H9 (cell line): ENCODE results near the gene STMN1. TPM values are rescaled to one million over a fixed set of nuclear protein-coding genes. Genes with fewer than 3 reads are reported as not detected.

ENCODE experiments used
- DNase-seq: peaks from one replicate; pipeline ENCODE4 v3.0.0-alpha.2; 2017
- H2AFZ ChIP-seq: one replicate; pipeline ENCODE4 v1.6.1; 2013; ENCODE audit warnings: mild to moderate bottlenecking, low read length, control low read depth, moderate library complexity
- H2AK5ac ChIP-seq: 2 replicates; pipeline ENCODE4 v1.6.1; 2013; ENCODE audit warnings: low read length, control low read depth, mixed read lengths; ENCODE audit not compliant: insufficient read length
- H2BK120ac ChIP-seq: one replicate; pipeline ENCODE4 v1.6.1; 2013; ENCODE audit warnings: low read depth, mild to moderate bottlenecking, low read length, control low read depth, inconsistent platforms; ENCODE audit not compliant: poor library complexity, severe bottlenecking
- H2BK12ac ChIP-seq: 2 replicates; pipeline ENCODE4 v1.6.1; 2013; ENCODE audit warnings: low read length, control low read depth, mixed read lengths, low read depth; ENCODE audit not compliant: insufficient read length
- H2BK15ac ChIP-seq: 2 replicates; pipeline ENCODE4 v1.6.1; 2013; ENCODE audit warnings: low read depth, low read length, control low read depth
- H2BK20ac ChIP-seq: one replicate; pipeline ENCODE4 v1.6.1; 2013; ENCODE audit warnings: low read depth, mild to moderate bottlenecking, low read length, control low read depth, inconsistent platforms; ENCODE audit not compliant: poor library complexity, severe bottlenecking
- H2BK5ac ChIP-seq: 2 replicates; pipeline ENCODE4 v1.6.1; 2013; ENCODE audit warnings: low read length, control low read depth, mixed read lengths; ENCODE audit not compliant: insufficient read length
- H3K14ac ChIP-seq: 2 replicates; pipeline ENCODE4 v1.6.1; 2013; ENCODE audit warnings: low read length, control low read depth; ENCODE audit not compliant: insufficient read depth
- H3K18ac ChIP-seq: 2 replicates; pipeline ENCODE4 v1.6.1; 2013; ENCODE audit warnings: low read depth, mild to moderate bottlenecking, mixed read lengths, low read length, control low read depth; ENCODE audit not compliant: insufficient read length
- H3K23ac ChIP-seq: 2 replicates; pipeline ENCODE4 v1.6.1; 2013; ENCODE audit warnings: low read length, control low read depth, mixed read lengths, low read depth; ENCODE audit not compliant: insufficient read length
- H3K23me2 ChIP-seq: 2 replicates; pipeline ENCODE4 v1.6.1; 2013; ENCODE audit warnings: low read depth, mild to moderate bottlenecking, mixed read lengths, low read length, control low read depth; ENCODE audit not compliant: insufficient read length, poor library complexity, severe bottlenecking
- H3K27ac ChIP-seq: 2 replicates; pipeline ENCODE4 v1.5.1; 2013; ENCODE audit warnings: low read length, control low read depth, mixed read lengths, low read depth; ENCODE audit not compliant: insufficient read length
- H3K27me3 ChIP-seq: 2 replicates; pipeline ENCODE4 v1.6.1; 2013; ENCODE audit warnings: low read length, control low read depth, inconsistent platforms; ENCODE audit not compliant: insufficient read depth
- H3K4ac ChIP-seq: 2 replicates; pipeline ENCODE4 v1.6.1; 2013; ENCODE audit warnings: low read depth, mild to moderate bottlenecking, control low read depth, inconsistent platforms, low read length, moderate library complexity
- H3K4me1 ChIP-seq: 2 replicates; pipeline ENCODE4 v1.6.1; 2013; ENCODE audit warnings: low read length, control low read depth, inconsistent platforms; ENCODE audit not compliant: insufficient read depth
- H3K4me2 ChIP-seq: 2 replicates; pipeline ENCODE4 v1.6.1; 2013; ENCODE audit warnings: low read length, control low read depth, mixed read lengths; ENCODE audit not compliant: insufficient read length, insufficient read depth
- H3K56ac ChIP-seq: 2 replicates; pipeline ENCODE4 v1.6.1; 2013; ENCODE audit warnings: low read depth, mild to moderate bottlenecking, mixed read lengths, low read length, control low read depth; ENCODE audit not compliant: insufficient read length
- H3K79me1 ChIP-seq: 2 replicates; pipeline ENCODE4 v1.6.1; 2013; ENCODE audit warnings: low read depth, mild to moderate bottlenecking, moderate library complexity, low read length, control low read depth, inconsistent platforms; ENCODE audit not compliant: insufficient read depth, poor library complexity, severe bottlenecking
- H3K79me2 ChIP-seq: 2 replicates; pipeline ENCODE4 v1.6.1; 2013; ENCODE audit warnings: low read length, control low read depth, inconsistent platforms; ENCODE audit not compliant: insufficient read depth
- H3K9ac ChIP-seq: 2 replicates; pipeline ENCODE4 v1.6.1; 2013; ENCODE audit warnings: low read length, control low read depth, mixed read lengths; ENCODE audit not compliant: insufficient read length; ENCODE audit errors: extremely low read depth
- H3K9me3 ChIP-seq: one replicate; pipeline ENCODE4 v1.6.1; 2013; ENCODE audit warnings: low read depth, low read length, inconsistent platforms; ENCODE audit not compliant: control insufficient read depth
- H3T11ph ChIP-seq: one replicate; pipeline ENCODE4 v1.6.1; 2013; ENCODE audit warnings: mild to moderate bottlenecking, low read length, control low read depth, inconsistent platforms
- H4K20me1 ChIP-seq: one replicate; pipeline ENCODE4 v1.6.1; 2013; ENCODE audit not compliant: control insufficient read depth, insufficient read length, insufficient read depth
- H4K5ac ChIP-seq: 2 replicates; pipeline ENCODE4 v1.6.1; 2013; ENCODE audit warnings: low read depth, mild to moderate bottlenecking, mixed read lengths, low read length, control low read depth; ENCODE audit not compliant: insufficient read length
- H4K8ac ChIP-seq: replicated peaks from 2 replicates; pipeline ENCODE4 v1.6.1; 2013; ENCODE audit warnings: low read length, control low read depth, mixed read lengths, low read depth; ENCODE audit not compliant: insufficient read length
- H4K91ac ChIP-seq: 2 replicates; pipeline ENCODE4 v1.6.1; 2013; ENCODE audit warnings: low read depth, mild to moderate bottlenecking, moderate library complexity, mixed read lengths, low read length, control low read depth; ENCODE audit not compliant: insufficient read length
- H3K27ac Mint-ChIP-seq, 3 experiments: 2 replicates in 2 of 3; 3 replicates in 1 of 3; pipeline ENCODE4 v1.8.0; 2020 to 2021; ENCODE audit warnings: mixed read lengths in 3 of 3, mild to moderate bottlenecking in 1 of 3, moderate library complexity in 1 of 3
- H3K27me3 Mint-ChIP-seq: 2 replicates; pipeline ENCODE4 v1.8.0; 2021; ENCODE audit warnings: low read depth, mild to moderate bottlenecking, moderate library complexity, mixed read lengths
- H3K36me3 Mint-ChIP-seq, 3 experiments: 2 replicates in 2 of 3; 3 replicates in 1 of 3; pipeline ENCODE4 v1.8.0; 2020 to 2021; ENCODE audit warnings: low read depth in 3 of 3, mixed read lengths in 3 of 3; ENCODE audit not compliant: insufficient read depth in 1 of 3
- H3K4me1 Mint-ChIP-seq, 2 experiments: 2 replicates each; pipeline ENCODE4 v1.8.0; 2020; ENCODE audit warnings: mixed read lengths in 2 of 2
- H3K4me3 Mint-ChIP-seq, 2 experiments: 2 replicates in 1 of 2; 3 replicates in 1 of 2; pipeline ENCODE4 v1.8.0; 2020 to 2021; ENCODE audit warnings: mild to moderate bottlenecking in 2 of 2, mixed read lengths in 2 of 2, moderate library complexity in 1 of 2
- H3K9me3 Mint-ChIP-seq, 2 experiments: 2 replicates in 1 of 2; 3 replicates in 1 of 2; pipeline ENCODE4 v1.8.0; 2020; ENCODE audit warnings: mild to moderate bottlenecking in 2 of 2, mixed read lengths in 2 of 2, moderate library complexity in 1 of 2
- WGBS: extraction: QIAGEN DNeasy Blood & Tissue Kit; methylation state at CpG from one replicate; pipeline ENCODE4 v1.1.7; 2013; ENCODE audit warnings: missing lambda C conversion rate, low lambda C conversion rate, mixed read lengths; ENCODE audit not compliant: insufficient read length; ENCODE audit errors: extremely low coverage; 5-methylcytosine and 5-hydroxymethylcytosine counted together
- total RNA-seq: library from RNA; stranded (reverse); gene quantifications from 2 replicates; pipeline ENCODE4 v1.2.1, GENCODE V29; 2021
- TF ChIP-seq, protein P1 (sequence below): fragments of 200-600 bp; sonication (generic); conservative IDR thresholded peaks from 3 replicates; pipeline ENCODE4 v1.8.0; 2021; ENCODE audit warnings: antibody characterized with exemption, mild to moderate bottlenecking

STMN1 gene
- total RNA-seq, 1 experiment from 2014 or later = 500 TPM

DNA sequence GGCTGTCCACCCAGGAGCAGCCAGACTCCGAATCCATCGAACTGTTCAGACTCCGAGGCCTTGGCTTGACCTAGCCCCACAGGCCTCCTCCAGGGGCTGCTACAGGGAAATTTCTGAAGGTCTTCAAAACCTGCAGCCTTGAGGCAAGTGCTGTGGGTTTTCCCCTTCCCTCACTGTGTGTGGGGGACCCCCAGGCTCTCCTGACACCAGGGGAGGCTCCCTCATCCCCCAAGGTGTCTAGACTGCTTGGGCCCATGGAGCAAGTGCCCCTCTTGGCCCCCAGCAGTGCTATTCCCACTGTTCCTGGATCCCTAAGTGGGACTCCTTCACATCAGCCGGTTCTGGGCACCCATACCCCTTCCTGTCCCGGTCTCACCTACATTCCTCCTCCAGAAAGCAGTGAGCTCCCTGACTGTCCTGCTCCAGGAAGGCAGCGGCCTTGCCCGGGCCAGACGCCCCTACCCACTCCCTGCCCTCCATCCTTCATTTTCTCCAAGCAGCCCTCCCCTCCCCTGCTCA, 31.5 kb downstream of the STMN1 start:
- Histone ChIP-seq H3T11ph (no peak overlapping the region), H2BK12ac (no peak overlapping the region), H3K27ac (no peak overlapping the region), H3K23me2 (peaks cover 7% of the 10 kb centered on the region), H3K23ac (no peak overlapping the region), H3K56ac (no peak overlapping the region), H4K5ac (no peak overlapping the region), H3K79me1 (no peaks in the 10 kb centered on the region), H3K79me2 (no peaks in the 10 kb centered on the region), H2AFZ (no peak overlapping the region), H2BK120ac (no peak overlapping the region), H3K14ac (no peak overlapping the region; the same call in 1 of the 2 replicates), H3K27me3 (no peaks in the 10 kb centered on the region; the same call in 1 of the 2 replicates), H3K18ac (no peak overlapping the region), H4K91ac (no peak overlapping the region), H2BK5ac (no peak overlapping the region), H4K20me1 (no peaks in the 10 kb centered on the region), H3K9ac (no peak overlapping the region), H3K4me2 (peak overlapping the region; percentile 26), H4K8ac (no peak overlapping the region), H2BK20ac (no peak overlapping the region), H2BK15ac (no peak overlapping the region), H3K9me3 (no peaks in the 10 kb centered on the region), H3K4ac (no peak overlapping the region), H2AK5ac (no peak overlapping the region), H3K4me1 (no peaks in the 10 kb centered on the region; the same call in 1 of the 2 replicates)
- H3K36me3 Mint-ChIP-seq = no peaks in the 10 kb centered on the region
- no CpG with 5 or more reads among the region's 8 CpGs for WGBS
- peak overlapping the region in 1 of 3 experiments; percentile 75; a peak in 1 of 7 replicates for H3K27ac Mint-ChIP-seq
- H3K4me3 Mint-ChIP-seq = peak overlapping the region; percentile 74 to 83
- peaks cover 30% of the 10 kb centered on the region for H3K27me3 Mint-ChIP-seq
- TF ChIP-seq, protein P1, sequence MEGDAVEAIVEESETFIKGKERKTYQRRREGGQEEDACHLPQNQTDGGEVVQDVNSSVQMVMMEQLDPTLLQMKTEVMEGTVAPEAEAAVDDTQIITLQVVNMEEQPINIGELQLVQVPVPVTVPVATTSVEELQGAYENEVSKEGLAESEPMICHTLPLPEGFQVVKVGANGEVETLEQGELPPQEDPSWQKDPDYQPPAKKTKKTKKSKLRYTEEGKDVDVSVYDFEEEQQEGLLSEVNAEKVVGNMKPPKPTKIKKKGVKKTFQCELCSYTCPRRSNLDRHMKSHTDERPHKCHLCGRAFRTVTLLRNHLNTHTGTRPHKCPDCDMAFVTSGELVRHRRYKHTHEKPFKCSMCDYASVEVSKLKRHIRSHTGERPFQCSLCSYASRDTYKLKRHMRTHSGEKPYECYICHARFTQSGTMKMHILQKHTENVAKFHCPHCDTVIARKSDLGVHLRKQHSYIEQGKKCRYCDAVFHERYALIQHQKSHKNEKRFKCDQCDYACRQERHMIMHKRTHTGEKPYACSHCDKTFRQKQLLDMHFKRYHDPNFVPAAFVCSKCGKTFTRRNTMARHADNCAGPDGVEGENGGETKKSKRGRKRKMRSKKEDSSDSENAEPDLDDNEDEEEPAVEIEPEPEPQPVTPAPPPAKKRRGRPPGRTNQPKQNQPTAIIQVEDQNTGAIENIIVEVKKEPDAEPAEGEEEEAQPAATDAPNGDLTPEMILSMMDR = no peak
- peaks cover 25 to 31% of the 10 kb centered on the region in 2 experiments for H3K4me1 Mint-ChIP-seq
- no peaks in the 10 kb centered on the region for H3K9me3 Mint-ChIP-seq
- no peak for DNase-seq
